IgD-negative memory B cell (primary cell): ENCODE results near the gene C17orf114.

ENCODE experiments used
- H3K27ac Mint-ChIP-seq, 3 donors: one replicate each; pipeline ENCODE4 v1.8.0; 2020 to 2022; ENCODE audit warnings: mild to moderate bottlenecking in 3 of 3, mixed read lengths in 3 of 3, moderate library complexity in 1 of 3
- H3K27me3 Mint-ChIP-seq: one replicate; pipeline ENCODE4 v1.8.0; 2021; ENCODE audit warnings: mixed read lengths
- H3K36me3 Mint-ChIP-seq: one replicate; pipeline ENCODE4 v1.8.0; 2020; ENCODE audit warnings: mild to moderate bottlenecking, mixed read lengths
- H3K4me1 Mint-ChIP-seq, 3 donors: one replicate each; pipeline ENCODE4 v1.8.0; 2020 to 2022; ENCODE audit warnings: mixed read lengths in 3 of 3, mild to moderate bottlenecking in 1 of 3
- H3K4me3 Mint-ChIP-seq, 4 donors: one replicate each; pipeline ENCODE4 v1.8.0; 2020 to 2022; ENCODE audit warnings: mild to moderate bottlenecking in 4 of 4, mixed read lengths in 4 of 4, moderate library complexity in 3 of 4
- H3K9me3 Mint-ChIP-seq, 3 donors: one replicate each; pipeline ENCODE4 v1.8.0; 2020 to 2021; ENCODE audit warnings: mixed read lengths in 3 of 3, mild to moderate bottlenecking in 1 of 3

Gene C17orf114

GRCh38 chr17:4802228-4802627 is at the start of gene C17orf114:
Gene C17orf114 (minus strand): TSS chr17:4802328.
- no peak within 1 kb of the TSS for H3K27ac Mint-ChIP-seq
- no peaks in the 10 kb centered on the region for H3K27me3 Mint-ChIP-seq
- peaks cover 2 to 6% (median 5%) of the 10 kb centered on the region in 3 donors for H3K4me1 Mint-ChIP-seq
- H3K4me3 Mint-ChIP-seq, result peak within 1 kb of the TSS in 2 of 4 donors; percentile 48 to 75
- H3K9me3 Mint-ChIP-seq, result no peaks in the 10 kb centered on the region
- no peaks in the 10 kb centered on the region for H3K36me3 Mint-ChIP-seq

DNA sequence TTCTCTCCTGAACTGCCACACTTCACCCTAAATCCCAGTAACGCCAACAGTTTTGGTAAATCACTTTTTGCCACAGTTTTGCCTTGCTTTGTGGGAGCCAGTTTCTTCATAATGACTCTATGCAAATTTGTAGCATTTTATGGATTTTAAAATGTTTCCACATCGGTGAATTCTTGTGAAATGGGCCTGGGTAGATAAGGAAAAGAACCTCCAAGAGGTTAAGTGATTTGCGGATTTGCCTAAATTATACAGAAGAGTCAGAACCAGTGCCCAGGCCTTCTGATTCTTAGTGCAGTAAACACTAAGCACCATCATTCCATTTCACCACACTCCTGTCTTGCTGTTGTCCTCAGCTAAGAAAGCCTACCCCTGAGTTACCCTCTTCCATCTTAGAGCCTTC is 49.0 kb upstream of the C17orf114 start:
- no peaks in the 10 kb centered on the region for H3K9me3 Mint-ChIP-seq
- H3K36me3 Mint-ChIP-seq, result peaks cover 5% of the 10 kb centered on the region

DNA sequence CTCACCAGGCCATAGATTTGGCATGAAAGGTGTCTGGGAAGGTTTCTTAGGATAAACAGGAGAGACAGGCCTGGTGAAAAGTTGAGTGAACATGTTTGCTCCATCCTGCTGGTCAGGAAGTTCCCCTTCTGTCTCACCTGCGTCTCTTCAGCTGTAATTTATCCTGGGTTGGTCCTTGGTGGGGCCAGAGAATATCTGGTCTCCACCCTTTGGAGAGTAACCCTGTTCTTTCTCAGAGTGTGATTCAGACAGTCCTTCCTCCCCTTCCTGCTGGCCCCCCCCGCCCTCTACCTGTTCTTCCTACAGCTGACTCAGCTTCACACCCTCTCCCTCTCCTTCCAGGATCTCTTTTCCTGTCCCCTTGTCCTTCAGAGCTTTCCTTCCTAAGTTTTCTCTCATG is 48.1 kb upstream of the C17orf114 start:
- H3K4me3 Mint-ChIP-seq, result no peak overlapping the region
- H3K9me3 Mint-ChIP-seq, result no peaks in the 10 kb centered on the region
- H3K36me3 Mint-ChIP-seq, result peaks cover 5% of the 10 kb centered on the region
- peaks cover 12 to 27% (median 13%) of the 10 kb centered on the region in 3 donors for H3K4me1 Mint-ChIP-seq
- no peaks in the 10 kb centered on the region for H3K27me3 Mint-ChIP-seq
- no peak overlapping the region for H3K27ac Mint-ChIP-seq

More for the DNA sequence above, 49.0 kb upstream of the C17orf114 start:
- Mint-ChIP-seq H3K27ac (no peak overlapping the region), H3K4me3 (no peak overlapping the region), H3K27me3 (no peaks in the 10 kb centered on the region), H3K4me1 (peaks cover 9 to 24% (median 10%) of the 10 kb centered on the region in 3 donors)

- no peaks in the 10 kb centered on the region for H3K27me3 Mint-ChIP-seq
- peaks cover 12 to 33% (median 18%) of the 10 kb centered on the region in 3 donors for H3K4me1 Mint-ChIP-seq
- H3K27ac Mint-ChIP-seq, result no peak overlapping the region
- peaks cover 5% of the 10 kb centered on the region for H3K36me3 Mint-ChIP-seq
- H3K9me3 Mint-ChIP-seq, result no peaks in the 10 kb centered on the region
- no peak overlapping the region for H3K4me3 Mint-ChIP-seq
Observed at GRCh38 chr17:4849011-4849536, 46.9 kb upstream of the C17orf114 start.

DNA sequence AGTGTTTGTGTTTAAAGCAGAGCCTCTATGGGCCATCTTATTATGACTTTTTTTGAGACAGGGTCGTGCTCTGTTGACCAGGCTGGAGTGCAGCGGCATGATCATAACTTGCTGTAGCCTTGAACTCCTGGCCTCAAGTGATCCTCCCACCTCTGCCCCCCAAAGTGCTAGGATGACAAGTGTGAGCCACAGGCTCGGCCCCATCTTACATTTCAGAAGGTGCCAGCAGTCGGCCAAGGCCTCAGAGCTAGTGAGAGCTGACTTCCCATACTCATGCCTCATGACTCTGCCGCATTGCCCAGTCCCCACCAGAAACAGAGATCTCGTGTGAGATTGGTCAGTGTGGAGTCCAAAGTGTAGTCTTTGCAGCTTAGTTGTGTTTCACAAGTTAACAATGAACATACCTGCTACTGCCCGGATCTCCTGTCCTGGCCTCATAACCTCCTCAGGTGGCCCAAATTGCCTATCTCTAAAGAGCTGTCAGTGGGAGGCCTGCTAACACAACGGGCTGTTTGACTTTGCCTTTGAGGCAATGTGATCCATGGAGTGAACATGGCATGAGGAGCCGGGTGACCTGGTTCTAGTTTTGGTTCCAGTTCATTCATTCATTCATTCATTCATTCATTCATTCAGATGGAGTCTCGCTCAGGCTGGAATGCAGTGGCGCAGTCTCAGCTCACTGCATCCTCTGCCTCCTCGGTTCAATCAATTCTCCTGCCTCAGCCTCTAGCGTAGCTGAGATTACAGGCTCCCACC is 44.7 kb upstream of the C17orf114 start:
- Mint-ChIP-seq H3K27ac (no peak overlapping the region), H3K4me3 (no peak overlapping the region), H3K4me1 (peaks cover 11 to 35% (median 13%) of the 10 kb centered on the region in 3 donors), H3K27me3 (no peaks in the 10 kb centered on the region), H3K36me3 (peaks cover 5% of the 10 kb centered on the region), H3K9me3 (no peaks in the 10 kb centered on the region)

DNA sequence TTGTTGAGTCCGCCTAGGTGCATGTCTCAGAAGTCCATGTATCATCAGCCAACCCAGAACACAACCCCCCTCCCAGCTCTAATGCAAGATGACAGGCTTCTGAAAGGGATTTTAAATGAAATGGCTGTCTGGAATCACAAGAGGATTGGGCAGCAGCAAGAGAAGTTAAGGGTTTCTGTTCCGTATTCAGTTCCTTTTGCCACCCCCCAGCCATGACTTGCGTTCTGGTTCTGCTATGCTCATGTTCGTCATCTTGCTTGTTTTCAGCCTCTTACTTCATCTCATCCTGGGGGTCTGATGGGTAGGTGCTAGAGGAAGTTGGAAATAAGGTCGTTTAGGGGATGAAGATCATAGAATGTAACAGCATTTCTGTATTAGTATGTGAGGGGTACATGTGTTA is 43.0 kb upstream of the C17orf114 start:
- Mint-ChIP-seq H3K36me3 (peaks cover 5% of the 10 kb centered on the region), H3K9me3 (no peaks in the 10 kb centered on the region), H3K27me3 (no peaks in the 10 kb centered on the region), H3K4me3 (peak overlapping the region in 1 of 4 donors; percentile 38), H3K4me1 (peaks cover 17 to 34% (median 19%) of the 10 kb centered on the region in 3 donors), H3K27ac (peak overlapping the region in 1 of 3 donors; percentile 32)

- H3K27me3 Mint-ChIP-seq, result no peaks in the 10 kb centered on the region
- peaks cover 18 to 42% (median 18%) of the 10 kb centered on the region in 3 donors for H3K4me1 Mint-ChIP-seq
- H3K4me3 Mint-ChIP-seq, result no peak overlapping the region
- H3K9me3 Mint-ChIP-seq, result no peaks in the 10 kb centered on the region
- peaks cover 5% of the 10 kb centered on the region for H3K36me3 Mint-ChIP-seq
- H3K27ac Mint-ChIP-seq, result no peak overlapping the region
Observed at GRCh38 chr17:4843321-4844000, 41.3 kb upstream of the C17orf114 start.

GRCh38 chr17:4842376-4842775 is 40.2 kb upstream of the C17orf114 start:
- Mint-ChIP-seq H3K27ac (peak overlapping the region in 1 of 3 donors; percentile 39), H3K4me3 (no peak overlapping the region), H3K27me3 (no peaks in the 10 kb centered on the region), H3K4me1 (peaks cover 18 to 44% (median 23%) of the 10 kb centered on the region in 3 donors), H3K9me3 (no peaks in the 10 kb centered on the region), H3K36me3 (peaks cover 5% of the 10 kb centered on the region)

DNA sequence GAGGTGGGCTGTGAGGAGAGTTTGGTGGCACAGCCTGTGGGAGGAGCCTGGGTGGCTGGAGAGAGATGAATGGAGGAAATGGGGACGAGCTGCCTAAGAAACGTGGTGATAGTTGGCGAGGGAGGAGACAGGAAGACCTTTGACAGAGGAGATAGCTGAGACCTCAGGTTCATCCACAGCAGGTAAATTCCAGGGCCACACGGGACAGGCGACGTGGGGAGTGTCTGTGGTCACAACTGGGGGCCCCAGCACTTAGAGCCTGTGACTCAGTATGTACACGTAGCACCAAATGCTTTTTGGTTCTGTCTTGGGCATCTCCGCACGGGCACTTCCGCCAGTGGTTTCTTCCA is 38.7 kb upstream of the C17orf114 start:
- no peaks in the 10 kb centered on the region for H3K9me3 Mint-ChIP-seq
- H3K4me1 Mint-ChIP-seq, result peaks cover 20 to 47% (median 23%) of the 10 kb centered on the region in 3 donors
- no peak overlapping the region for H3K27ac Mint-ChIP-seq
- peaks cover 5% of the 10 kb centered on the region for H3K36me3 Mint-ChIP-seq
- no peaks in the 10 kb centered on the region for H3K27me3 Mint-ChIP-seq
- H3K4me3 Mint-ChIP-seq, result no peak overlapping the region

DNA sequence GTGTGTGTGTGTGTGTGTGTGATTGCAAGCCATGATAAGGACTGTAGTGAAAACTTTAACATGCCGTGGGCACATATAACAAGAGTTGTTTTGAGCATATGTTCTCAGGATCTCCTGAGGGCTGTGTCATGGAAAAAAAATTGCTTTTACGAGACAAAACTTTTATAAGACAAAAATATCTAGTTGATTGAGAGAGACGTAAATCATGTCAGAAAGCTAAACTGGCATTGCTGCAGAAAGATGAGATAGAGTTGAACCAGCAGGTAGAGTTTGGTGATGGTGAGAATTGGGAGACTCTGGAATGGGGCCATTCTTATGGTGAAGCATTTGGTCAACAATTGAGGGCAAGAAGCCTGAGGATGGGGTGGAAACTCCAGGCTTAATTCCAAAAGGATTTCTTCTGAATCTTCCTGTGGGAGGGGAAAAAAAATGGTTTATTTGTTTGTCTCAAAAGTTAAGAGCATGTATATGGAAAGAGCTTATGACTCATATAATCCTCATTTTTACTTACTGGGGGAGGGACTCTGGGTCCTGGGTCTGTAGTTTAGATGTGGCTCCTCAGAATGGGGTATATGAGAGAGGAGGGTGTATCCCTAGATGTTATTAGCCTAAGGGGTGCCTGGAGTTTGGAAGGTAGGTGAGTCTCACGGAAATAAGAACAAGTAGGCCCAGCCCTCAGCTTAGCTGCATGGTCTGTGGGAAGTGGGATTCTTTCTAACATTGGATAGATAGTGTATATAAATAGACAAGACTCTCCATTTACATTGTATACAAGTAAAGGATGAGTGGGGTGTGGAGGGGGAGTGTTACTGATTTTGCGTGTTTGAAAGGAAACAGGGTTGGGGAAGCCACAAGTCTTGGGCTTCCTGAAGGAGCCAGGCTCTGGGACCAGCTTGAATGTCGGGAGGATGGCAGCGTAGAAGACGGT is 38.1 kb upstream of the C17orf114 start:
- Mint-ChIP-seq H3K27me3 (no peaks in the 10 kb centered on the region), H3K4me1 (peaks cover 21 to 48% (median 25%) of the 10 kb centered on the region in 3 donors), H3K9me3 (no peaks in the 10 kb centered on the region), H3K27ac (no peak overlapping the region), H3K4me3 (no peak overlapping the region), H3K36me3 (peaks cover 5% of the 10 kb centered on the region)

- Mint-ChIP-seq H3K4me3 (no peak overlapping the region), H3K4me1 (peaks cover 23 to 50% (median 32%) of the 10 kb centered on the region in 3 donors), H3K36me3 (peaks cover 2% of the 10 kb centered on the region), H3K27me3 (no peaks in the 10 kb centered on the region), H3K27ac (no peak overlapping the region), H3K9me3 (no peaks in the 10 kb centered on the region)
Observed at GRCh38 chr17:4839221-4839620, 37.1 kb upstream of the C17orf114 start.

GRCh38 chr17:4838309-4838785 is 36.2 kb upstream of the C17orf114 start:
- Mint-ChIP-seq H3K27me3 (no peaks in the 10 kb centered on the region), H3K9me3 (no peaks in the 10 kb centered on the region), H3K4me3 (peak overlapping the region in 1 of 4 donors; percentile 12), H3K4me1 (peaks cover 26 to 49% (median 36%) of the 10 kb centered on the region in 3 donors), H3K27ac (no peak overlapping the region), H3K36me3 (peaks cover 2% of the 10 kb centered on the region)

DNA sequence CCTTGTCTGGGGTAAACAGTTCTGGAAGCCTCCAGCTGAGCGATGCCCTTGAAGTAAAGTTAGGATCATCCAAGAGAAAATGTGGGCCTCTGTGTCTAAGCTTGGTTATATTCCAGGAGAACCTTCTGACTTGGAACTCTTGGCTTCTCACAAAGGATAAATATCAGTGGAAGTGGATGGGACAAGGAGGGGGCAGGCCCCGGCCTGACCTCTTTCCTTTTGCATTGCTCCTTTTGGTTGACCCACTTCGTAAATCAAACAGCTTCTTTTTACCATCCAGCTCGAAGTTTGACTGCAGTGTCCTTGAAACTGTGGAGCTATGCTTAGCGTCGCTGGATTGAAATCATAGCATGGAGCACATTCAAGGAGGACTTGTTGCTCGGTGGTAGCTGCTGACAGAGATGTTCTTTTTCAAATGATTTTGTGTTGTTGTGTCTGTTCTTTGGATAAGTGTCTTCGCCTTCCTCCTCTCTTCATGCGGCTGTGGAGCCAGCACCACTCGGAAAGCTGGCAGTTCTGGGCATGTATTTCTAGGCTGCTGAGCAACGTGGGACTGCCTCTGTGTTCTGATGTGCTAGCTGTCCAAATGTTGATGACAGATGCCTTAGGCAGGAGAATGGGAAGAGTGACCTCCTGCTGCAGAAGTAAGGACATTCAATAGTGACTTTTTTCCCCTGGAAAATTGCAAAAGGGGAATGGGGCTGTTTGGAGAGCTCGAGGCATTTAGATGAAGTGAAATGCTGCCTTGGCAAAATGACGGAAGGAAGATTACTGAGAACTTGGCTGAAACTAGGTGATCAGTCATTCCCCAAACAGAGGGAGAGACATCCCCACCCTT is 35.6 kb upstream of the C17orf114 start:
- no peaks in the 10 kb centered on the region for H3K9me3 Mint-ChIP-seq
- no peak overlapping the region for H3K27ac Mint-ChIP-seq
- H3K4me1 Mint-ChIP-seq, result peaks cover 26 to 47% (median 33%) of the 10 kb centered on the region in 3 donors
- H3K4me3 Mint-ChIP-seq, result peak overlapping the region in 1 of 4 donors; percentile 34
- H3K27me3 Mint-ChIP-seq, result no peaks in the 10 kb centered on the region
- peaks cover 2% of the 10 kb centered on the region for H3K36me3 Mint-ChIP-seq

GRCh38 chr17:4836221-4836620 is 34.1 kb upstream of the C17orf114 start:
- peaks cover 26 to 47% (median 32%) of the 10 kb centered on the region in 3 donors for H3K4me1 Mint-ChIP-seq
- H3K4me3 Mint-ChIP-seq, result peak overlapping the region in 2 of 4 donors; percentile 18 to 83

More at GRCh38 chr17:4836221-4836620, 34.1 kb upstream of the C17orf114 start:
- Mint-ChIP-seq H3K36me3 (peaks cover 2% of the 10 kb centered on the region), H3K9me3 (no peaks in the 10 kb centered on the region), H3K27me3 (no peaks in the 10 kb centered on the region), H3K27ac (peak overlapping the region; percentile 12 to 65 (median 61))
